Measurements from ENCODE around the gene MRPS31. TPM values are rescaled to one million over a fixed set of nuclear protein-coding genes. Genes with fewer than 3 reads are reported as not detected.
"Not testable (repeated sequence)": the region's sequence is repeated elsewhere in the genome, so short reads cannot be mapped to it uniquely, and the experiment has no call there.

Gene MRPS31
- total and polyA plus RNA-seq, 4 donors = 13.4 to 17.6 (median 16.0) TPM

GRCh38 chr13:40756042-40756441 is 14.9 kb downstream of the MRPS31 start:
- Histone ChIP-seq H3K4me3 (ENCODE audit: low read depth in 1 of 3, low read length in 3 of 3) (no peak overlapping the region), H3K27me3 (ENCODE audit: control insufficient read depth in 4 of 4, insufficient read depth in 4 of 4, low read length in 3 of 4) (no peaks in the 10 kb centered on the region), H3K9ac (ENCODE audit: low read depth in 1 of 2, low read length in 2 of 2) (no peak overlapping the region), H3K27ac (ENCODE audit: low read depth in 1 of 2, low read length in 2 of 2) (no peak overlapping the region), H3K36me3 (ENCODE audit: control insufficient read depth in 4 of 4, insufficient read depth in 3 of 4, low read depth in 1 of 4, low read length in 3 of 4) (peaks cover 5 to 18% (median 14%) of the 10 kb centered on the region in 4 donors), H3K9me3 (ENCODE audit: control insufficient read depth in 4 of 4, low read length in 3 of 4) (no peaks in the 10 kb centered on the region), H3K4me1 (ENCODE audit: control insufficient read depth in 4 of 4, insufficient read depth in 4 of 4, low read length in 3 of 4) (peaks cover 0 to 7% (median 3%) of the 10 kb centered on the region in 4 donors)
- WGBS = 47% methylated on average over 1 of the region's 1 CpG
- TF ChIP-seq MAX (IDR thresholded peaks at IDR 0.05) (no peak), EGR1 (IDR thresholded peaks at IDR 0.05; ENCODE audit: low read depth in 2 of 2) (no peak), SP1 (IDR thresholded peaks at IDR 0.05) (no peak)
- DNase-seq (ENCODE audit: low spot score) = no peak

GRCh38 chr13:40755082-40755700 is 15.8 kb downstream of the MRPS31 start:
- Histone ChIP-seq H3K4me3 (ENCODE audit: low read depth in 1 of 3, low read length in 3 of 3) (no peak overlapping the region), H3K9me3 (ENCODE audit: control insufficient read depth in 4 of 4, low read length in 3 of 4) (no peaks in the 10 kb centered on the region), H3K9ac (ENCODE audit: low read depth in 1 of 2, low read length in 2 of 2) (no peak overlapping the region), H3K36me3 (ENCODE audit: control insufficient read depth in 4 of 4, insufficient read depth in 3 of 4, low read depth in 1 of 4, low read length in 3 of 4) (peaks cover 5 to 18% (median 13%) of the 10 kb centered on the region in 4 donors), H3K4me1 (ENCODE audit: control insufficient read depth in 4 of 4, insufficient read depth in 4 of 4, low read length in 3 of 4) (peaks cover 0 to 7% (median 3%) of the 10 kb centered on the region in 4 donors), H3K27ac (ENCODE audit: low read depth in 1 of 2, low read length in 2 of 2) (no peak overlapping the region), H3K27me3 (ENCODE audit: control insufficient read depth in 4 of 4, insufficient read depth in 4 of 4, low read length in 3 of 4) (no peaks in the 10 kb centered on the region)
- 40% methylated on average over 7 of the region's 7 CpGs for WGBS
- TF ChIP-seq FOXA1 (IDR thresholded peaks at IDR 0.05) = no peak
- peak in 1 of 2 donors; percentile 14 for TF ChIP-seq RXRA (IDR thresholded peaks at IDR 0.05)
- DNase-seq (ENCODE audit: low spot score) = no peak

- peaks cover 3 to 17% (median 7%) of the 10 kb centered on the region in 4 donors for H3K36me3 ChIP-seq (ENCODE audit: control insufficient read depth in 4 of 4, insufficient read depth in 3 of 4, low read depth in 1 of 4, low read length in 3 of 4)
- no peaks in the 10 kb centered on the region for H3K9me3 ChIP-seq (ENCODE audit: control insufficient read depth in 4 of 4, low read length in 3 of 4)
- no peaks in the 10 kb centered on the region for H3K4me1 ChIP-seq (ENCODE audit: control insufficient read depth in 4 of 4, insufficient read depth in 4 of 4, low read length in 3 of 4)
- H3K27me3 ChIP-seq (ENCODE audit: control insufficient read depth in 4 of 4, insufficient read depth in 4 of 4, low read length in 3 of 4) = no peaks in the 10 kb centered on the region
- no peak overlapping the region for H3K9ac ChIP-seq (ENCODE audit: low read depth in 1 of 2, low read length in 2 of 2)
- TF ChIP-seq RAD21 (IDR thresholded peaks at IDR 0.05) (peak in 1 of 2 donors; percentile 11), YY1 (IDR thresholded peaks at IDR 0.05) (no peak)
- no peak overlapping the region for H3K4me3 ChIP-seq (ENCODE audit: low read depth in 1 of 3, low read length in 3 of 3)
- no peak overlapping the region for H3K27ac ChIP-seq (ENCODE audit: low read depth in 1 of 2, low read length in 2 of 2)
- no peak for DNase-seq (ENCODE audit: low spot score)
- whole genome bisulfite sequencing = 93% methylated on average over 1 of the region's 1 CpG
These were observed 21.7 kb downstream of the MRPS31 start for GRCh38 chr13:40749327-40749726.

- H3K4me1 ChIP-seq (ENCODE audit: control insufficient read depth in 4 of 4, insufficient read depth in 4 of 4, low read length in 3 of 4); H3K9me3 ChIP-seq (ENCODE audit: control insufficient read depth in 4 of 4, low read length in 3 of 4); H3K27ac ChIP-seq (ENCODE audit: low read depth in 1 of 2, low read length in 2 of 2); DNase-seq (ENCODE audit: low spot score); H3K36me3 ChIP-seq (ENCODE audit: control insufficient read depth in 4 of 4, insufficient read depth in 3 of 4, low read depth in 1 of 4, low read length in 3 of 4); H3K27me3 ChIP-seq (ENCODE audit: control insufficient read depth in 4 of 4, insufficient read depth in 4 of 4, low read length in 3 of 4); H3K9ac ChIP-seq (ENCODE audit: low read depth in 1 of 2, low read length in 2 of 2); H3K4me3 ChIP-seq (ENCODE audit: low read depth in 1 of 3, low read length in 3 of 3): not testable (repeated sequence)
- WGBS = 70% methylated on average over 11 of the region's 11 CpGs
These were observed 35.8 kb downstream of the MRPS31 start for GRCh38 chr13:40735232-40735548.

- not testable (repeated sequence) for H3K4me3 ChIP-seq (ENCODE audit: low read depth in 1 of 3, low read length in 3 of 3); H3K9me3 ChIP-seq (ENCODE audit: control insufficient read depth in 4 of 4, low read length in 3 of 4); H3K9ac ChIP-seq (ENCODE audit: low read depth in 1 of 2, low read length in 2 of 2); H3K27me3 ChIP-seq (ENCODE audit: control insufficient read depth in 4 of 4, insufficient read depth in 4 of 4, low read length in 3 of 4); H3K27ac ChIP-seq (ENCODE audit: low read depth in 1 of 2, low read length in 2 of 2); DNase-seq (ENCODE audit: low spot score); H3K36me3 ChIP-seq (ENCODE audit: control insufficient read depth in 4 of 4, insufficient read depth in 3 of 4, low read depth in 1 of 4, low read length in 3 of 4); H3K4me1 ChIP-seq (ENCODE audit: control insufficient read depth in 4 of 4, insufficient read depth in 4 of 4, low read length in 3 of 4)
- 85% methylated on average over 24 of the region's 24 CpGs for WGBS
These were observed 36.3 kb downstream of the MRPS31 start for GRCh38 chr13:40734536-40735231.
